ENCODE results near the gene ZNF717. TPM values are rescaled to one million over a fixed set of nuclear protein-coding genes. Genes with fewer than 3 reads are reported as not detected.
"Not testable (repeated sequence)": the region's sequence is repeated elsewhere in the genome, so short reads cannot be mapped to it uniquely, and the experiment has no call there.

Gene ZNF717
- total and polyA plus RNA-seq, 4 donors: 1.4 to 17.2 (median 8.8) TPM

DNA sequence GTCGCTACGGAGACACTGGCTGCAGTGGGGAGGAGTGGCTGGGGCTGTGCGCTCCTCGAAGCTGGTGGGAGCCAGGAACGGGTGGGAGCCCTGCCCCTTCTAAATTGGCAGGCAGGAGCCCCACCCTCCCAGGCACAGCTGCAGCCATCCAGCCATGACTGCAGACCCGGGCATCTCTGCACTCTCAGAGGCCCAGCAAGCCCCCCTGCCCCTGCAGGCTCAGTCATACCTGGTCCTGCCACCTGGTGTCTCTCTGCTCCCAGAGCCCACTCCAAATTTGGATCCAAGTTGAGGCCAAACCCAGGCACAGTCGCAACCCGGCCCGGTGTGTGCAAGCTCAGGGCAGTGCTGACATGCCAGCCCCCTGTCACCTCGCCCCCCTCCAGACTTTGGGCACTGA lies 13.7 kb downstream of the ZNF717 start:
- H3K27me3 ChIP-seq (ENCODE audit: control insufficient read depth in 1 of 2, insufficient read depth in 2 of 2, low read length in 1 of 2); H3K4me3 ChIP-seq (ENCODE audit: low read length in 2 of 2); H3K27ac ChIP-seq (ENCODE audit: low read depth in 1 of 2, low read length in 2 of 2); ATAC-seq (ENCODE audit: low FRiP score); H3K36me3 ChIP-seq (ENCODE audit: control insufficient read depth in 1 of 2, insufficient read depth in 2 of 2, low read length in 1 of 2); intact Hi-C loops (cut with DNase I); DNase-seq; H3K4me1 ChIP-seq (ENCODE audit: control insufficient read depth in 1 of 2, insufficient read depth in 2 of 2, low read length in 2 of 2); H3K9me3 ChIP-seq (ENCODE audit: control insufficient read depth, low read length): not testable (repeated sequence)
- 72 to 91% methylated on average over 10 of the region's 10 CpGs for WGBS, 2 donors

DNA sequence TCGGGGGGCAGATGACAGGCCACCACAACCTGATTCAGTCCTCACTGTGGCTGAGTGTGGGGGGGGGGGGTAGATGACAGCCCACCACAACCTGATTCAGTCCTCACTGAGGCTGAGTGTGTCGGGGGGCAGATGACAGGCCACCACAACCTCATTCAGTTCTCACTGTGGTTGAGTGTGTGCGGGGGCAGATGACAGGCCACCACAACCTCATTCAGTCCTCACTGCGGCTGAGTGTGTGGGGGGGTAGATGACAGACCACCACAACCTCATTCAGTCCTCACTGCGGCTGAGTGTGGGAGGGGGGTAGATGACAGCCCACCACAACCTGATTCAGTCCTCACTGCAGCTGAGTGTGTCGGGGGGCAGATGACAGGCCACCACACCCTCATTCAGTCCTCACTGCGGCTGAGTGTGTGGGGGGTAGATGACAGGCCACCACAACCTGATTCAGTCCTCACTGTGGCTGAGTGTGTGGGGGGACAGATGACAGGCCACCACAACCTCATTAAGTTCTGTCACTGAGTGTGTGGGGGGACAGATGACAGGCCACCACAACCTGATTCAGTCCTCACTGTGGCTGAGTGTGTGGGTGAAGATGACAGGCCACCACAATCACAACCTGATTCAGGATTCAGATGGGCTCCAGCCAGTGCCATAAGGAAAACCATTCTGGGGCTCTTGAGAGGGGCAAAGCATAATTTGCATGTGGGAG lies 16.9 kb downstream of the ZNF717 start:
- Histone ChIP-seq H3K27ac (ENCODE audit: low read depth in 1 of 2, low read length in 2 of 2) (no peak overlapping the region), H3K9me3 (ENCODE audit: control insufficient read depth, low read length) (peaks cover 9% of the 10 kb centered on the region), H3K4me1 (ENCODE audit: control insufficient read depth in 1 of 2, insufficient read depth in 2 of 2, low read length in 2 of 2) (no peaks in the 10 kb centered on the region), H3K36me3 (ENCODE audit: control insufficient read depth in 1 of 2, insufficient read depth in 2 of 2, low read length in 1 of 2) (peaks cover 0 to 1% of the 10 kb centered on the region in 2 donors), H3K27me3 (ENCODE audit: control insufficient read depth in 1 of 2, insufficient read depth in 2 of 2, low read length in 1 of 2) (no peaks in the 10 kb centered on the region), H3K4me3 (ENCODE audit: low read length in 2 of 2) (no peak overlapping the region)
- ATAC-seq (ENCODE audit: low FRiP score) (no peak), DNase-seq (no peak)
- intact Hi-C loops (cut with DNase I): no loop called here
- 95 to 99% methylated on average over 7 of the region's 7 CpGs for WGBS, 2 donors

GRCh38 chr3:75737831-75738493 lies 47.4 kb downstream of the ZNF717 start:
- WGBS, 2 donors: 83 to 90% methylated on average over 7 of the region's 7 CpGs
- DNase-seq (no peak), ATAC-seq (ENCODE audit: low FRiP score) (no peak)
- H3K36me3 ChIP-seq (ENCODE audit: control insufficient read depth in 1 of 2, insufficient read depth in 2 of 2, low read length in 1 of 2): peaks cover 12 to 13% of the 10 kb centered on the region in 2 donors
- H3K4me1 ChIP-seq (ENCODE audit: control insufficient read depth in 1 of 2, insufficient read depth in 2 of 2, low read length in 2 of 2): no peaks in the 10 kb centered on the region
- no peak overlapping the region for H3K27ac ChIP-seq (ENCODE audit: low read depth in 1 of 2, low read length in 2 of 2)
- intact Hi-C loops (cut with DNase I): no loop called here
- peaks cover 27% of the 10 kb centered on the region for H3K9me3 ChIP-seq (ENCODE audit: control insufficient read depth, low read length)
- H3K4me3 ChIP-seq (ENCODE audit: low read length in 2 of 2): no peak overlapping the region
- H3K27me3 ChIP-seq (ENCODE audit: control insufficient read depth in 1 of 2, insufficient read depth in 2 of 2, low read length in 1 of 2): no peaks in the 10 kb centered on the region

DNA sequence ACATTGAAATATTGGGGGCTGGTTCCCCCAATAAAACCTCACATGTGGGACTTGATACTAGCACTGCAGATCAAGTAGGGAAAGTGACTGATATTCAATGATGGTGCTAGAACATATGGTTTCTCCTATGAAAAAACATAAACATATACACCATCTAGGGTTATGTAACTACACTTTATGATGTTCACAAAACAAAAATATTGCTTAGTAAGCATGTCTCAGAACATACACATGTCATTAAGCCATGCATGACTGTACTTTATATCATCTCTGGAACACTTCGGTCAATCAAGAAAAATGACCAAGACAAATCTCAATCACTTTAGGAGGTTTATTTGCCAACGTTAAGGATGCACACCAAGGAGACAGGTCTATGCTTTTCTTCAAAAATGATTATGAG lies 57.4 kb downstream of the ZNF717 start:
- 89 to 92% methylated on average over 2 of the region's 2 CpGs for WGBS, 2 donors
- peaks cover 6 to 12% of the 10 kb centered on the region in 2 donors for H3K36me3 ChIP-seq (ENCODE audit: control insufficient read depth in 1 of 2, insufficient read depth in 2 of 2, low read length in 1 of 2)
- no peak for DNase-seq
- intact Hi-C loops (cut with DNase I): no loop called here
- no peak for ATAC-seq (ENCODE audit: low FRiP score)
- peaks cover 16% of the 10 kb centered on the region for H3K9me3 ChIP-seq (ENCODE audit: control insufficient read depth, low read length)
- no peaks in the 10 kb centered on the region for H3K27me3 ChIP-seq (ENCODE audit: control insufficient read depth in 1 of 2, insufficient read depth in 2 of 2, low read length in 1 of 2)
- H3K4me1 ChIP-seq (ENCODE audit: control insufficient read depth in 1 of 2, insufficient read depth in 2 of 2, low read length in 2 of 2): no peaks in the 10 kb centered on the region
- no peak overlapping the region for H3K4me3 ChIP-seq (ENCODE audit: low read length in 2 of 2)
- H3K27ac ChIP-seq (ENCODE audit: low read depth in 1 of 2, low read length in 2 of 2): no peak overlapping the region

DNA sequence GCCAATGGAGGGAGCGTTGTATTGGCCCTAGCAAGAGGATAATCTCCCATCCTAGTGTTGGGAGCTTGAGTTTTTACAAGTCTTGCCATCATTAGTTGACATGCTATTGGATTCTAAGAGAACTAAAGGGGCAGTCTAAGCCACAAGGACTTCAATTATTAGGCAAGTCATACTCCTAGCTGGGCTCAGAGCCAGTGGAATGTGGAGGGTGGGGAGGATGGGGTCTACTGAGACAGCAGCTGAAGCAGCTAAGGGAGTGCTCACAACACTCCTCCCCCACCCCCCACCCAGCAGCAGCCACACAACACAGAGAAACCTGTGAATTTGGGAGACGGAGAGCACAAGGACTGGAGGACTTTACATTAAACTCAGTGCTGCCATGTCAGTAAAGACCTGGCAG lies 93.3 kb downstream of the ZNF717 start:
- Histone ChIP-seq H3K4me3 (ENCODE audit: low read length in 2 of 2) (no peak overlapping the region), H3K4me1 (ENCODE audit: control insufficient read depth in 1 of 2, insufficient read depth in 2 of 2, low read length in 2 of 2) (no peaks in the 10 kb centered on the region), H3K27ac (ENCODE audit: low read depth in 1 of 2, low read length in 2 of 2) (no peak overlapping the region), H3K27me3 (ENCODE audit: control insufficient read depth in 1 of 2, insufficient read depth in 2 of 2, low read length in 1 of 2) (no peaks in the 10 kb centered on the region), H3K36me3 (ENCODE audit: control insufficient read depth in 1 of 2, insufficient read depth in 2 of 2, low read length in 1 of 2) (no peaks in the 10 kb centered on the region), H3K9me3 (ENCODE audit: control insufficient read depth, low read length) (peaks cover 2% of the 10 kb centered on the region)
- DNase-seq: no peak
- intact Hi-C loops (cut with DNase I): no loop called here
- no peak for ATAC-seq (ENCODE audit: low FRiP score)
- WGBS, 2 donors: 40 to 56% methylated on average over 2 of the region's 2 CpGs

GRCh38 chr3:75687323-75687722 lies 98.0 kb downstream of the ZNF717 start:
- H3K36me3 ChIP-seq (ENCODE audit: control insufficient read depth in 1 of 2, insufficient read depth in 2 of 2, low read length in 1 of 2): no peaks in the 10 kb centered on the region
- no peak overlapping the region for H3K27ac ChIP-seq (ENCODE audit: low read depth in 1 of 2, low read length in 2 of 2)
- H3K27me3 ChIP-seq (ENCODE audit: control insufficient read depth in 1 of 2, insufficient read depth in 2 of 2, low read length in 1 of 2): no peaks in the 10 kb centered on the region
- DNase-seq (no peak), ATAC-seq (ENCODE audit: low FRiP score) (no peak)
- no peak overlapping the region for H3K4me3 ChIP-seq (ENCODE audit: low read length in 2 of 2)
- no peaks in the 10 kb centered on the region for H3K4me1 ChIP-seq (ENCODE audit: control insufficient read depth in 1 of 2, insufficient read depth in 2 of 2, low read length in 2 of 2)
- 92% methylated on average over 9 of the region's 9 CpGs for WGBS, 2 donors
- intact Hi-C loops (cut with DNase I): no loop called here
- H3K9me3 ChIP-seq (ENCODE audit: control insufficient read depth, low read length): peaks cover 5% of the 10 kb centered on the region

Small RNA genes lying within 50 kb of the gene (microRNA-seq; reads per million reads assigned to microRNA genes)
- 0 reads per million in 2 donors for gene MIR4273

Other genes starting within 250 kb of the ZNF717 start
- not detected for gene FRG2C, start 121.2 kb downstream of the ZNF717 start, total RNA-seq
- not detected for gene FRG2C, start 121.2 kb downstream of the ZNF717 start, polyA plus RNA-seq